Erythroblast (primary cell): ENCODE results near the gene PIP4K2C.

ENCODE experiments used
- GATA1 ChIP-seq: IDR thresholded peaks from 2 replicates; pipeline ENCODE4 v1.6.1; 2011; ENCODE audit warnings: low read depth, mild to moderate bottlenecking, control low read depth, low read length, moderate library complexity
- POLR2A ChIP-seq: IDR thresholded peaks from 2 replicates; pipeline ENCODE4 v1.6.1; 2011; ENCODE audit warnings: mild to moderate bottlenecking, low read length

- TF ChIP-seq POLR2A: no peak
- TF ChIP-seq GATA1: no peak
These were observed 521 bp upstream of the PIP4K2C start for GRCh38 chr12:57590479-57590863.
